ENCODE measurements around the gene FBXO42. TPM values are rescaled to one million over a fixed set of nuclear protein-coding genes. Genes with fewer than 3 reads are reported as not detected.

FBXO42 gene
- total and polyA plus RNA-seq, 2 donors (not counting 3 experiments of a cell fraction or from before 2014, with no cell fraction given) = 16.3 to 20.4 TPM

- POLR2A ChIA-PET = no interaction called here
- TF ChIP-seq MAX (IDR thresholded peaks at IDR 0.05; ENCODE audit: insufficient read depth, insufficient read length) = no peak
- TF ChIP-seq FOS (IDR thresholded peaks at IDR 0.05; ENCODE audit: borderline replicate concordance, insufficient read depth, low read length) = no peak
- TF ChIP-seq CTCF (IDR thresholded peaks at IDR 0.05; ENCODE audit: extremely low read depth in 1 of 2, insufficient read depth in 1 of 2, low read depth in 1 of 2, low read length in 2 of 2) = no peak
- TF ChIP-seq POLR2A (IDR thresholded peaks at IDR 0.05; ENCODE audit: low read depth, low read length) = peak; percentile 2
These were observed 114.9 kb downstream of the FBXO42 start for GRCh38 chr1:16237343-16237830.

More at GRCh38 chr1:16237343-16237830, 114.9 kb downstream of the FBXO42 start:
- dilution Hi-C loops (cut with MboI; ENCODE audit: extremely low pct_ligation_motif_present, low sequenced_read_pairs) = no loop called here
- peak overlapping the region; percentile 91 for H3K4me2 ChIP-seq (ENCODE audit: insufficient read depth, low read length)
- H2AFZ ChIP-seq (ENCODE audit: low read depth, low read length) = peak overlapping the region; percentile 63
- BruUV-seq (replicated peaks) = TSS peak; percentile 74
- H3K4me1 ChIP-seq (ENCODE audit: control insufficient read depth, extremely low read depth, insufficient read depth, low read length) = peaks cover 15% of the 10 kb centered on the region
- no peaks in the 10 kb centered on the region for H3K27me3 ChIP-seq (ENCODE audit: control insufficient read depth in 2 of 2, insufficient read depth in 2 of 2, low read length in 2 of 2)
- H3K27ac ChIP-seq (ENCODE audit: insufficient read depth, low read depth, low read length) = peak overlapping the region; percentile 63
- CTCF ChIA-PET = interaction anchor here (1.1 to 2.0 kb wide), 6 partner anchors 11 to 158 kb away, joined by 3 to 10 read pairs (median 5); no protein-coding TSS in a partner anchor
- H3K9ac ChIP-seq (replicated peaks; ENCODE audit: extremely low read depth, insufficient read depth, low read length) = peak overlapping the region; percentile 65
- H4K20me1 ChIP-seq (replicated peaks; ENCODE audit: control insufficient read depth, extremely low read depth, insufficient read depth, low read length) = no peaks in the 10 kb centered on the region
- H3K9me3 ChIP-seq (replicated peaks; ENCODE audit: control insufficient read depth, insufficient read depth, low read length) = no peaks in the 10 kb centered on the region
- peak overlapping the region in 1 of 3 experiments; percentile 47 for H3K4me3 ChIP-seq (replicated peaks in 1 of 3; ENCODE audit: insufficient read depth in 1 of 3, low read depth in 1 of 3, low read length in 3 of 3)
- no peaks in the 10 kb centered on the region for H3K79me2 ChIP-seq (ENCODE audit: control insufficient read depth, insufficient read depth, low read length)
- no peaks in the 10 kb centered on the region for H3K36me3 ChIP-seq (ENCODE audit: control insufficient read depth in 2 of 2, extremely low read depth in 1 of 2, insufficient read depth in 2 of 2, low read length in 2 of 2)
- H3K9me1 ChIP-seq (replicated peaks; ENCODE audit: control insufficient read depth, extremely low read depth, insufficient read depth, low read length) = no peaks in the 10 kb centered on the region
- FAIRE-seq = no peak
- intact Hi-C loops (cut with micrococcal nuclease) = loop anchor here (1.0 to 2.0 kb wide), 3 partner anchors 20 to 159 kb away; no protein-coding TSS in a partner anchor
- no peak for DNase-seq (ENCODE audit: low read depth, low spot score)

All from endothelial cell of umbilical vein (primary cell).